Mononuclear cell (primary cell): Measurements from ENCODE around the gene LYRM7. TPM values are rescaled to one million over a fixed set of nuclear protein-coding genes. Genes with fewer than 3 reads are reported as not detected.

Experiments
- H3K27me3 ChIP-seq: 2 replicates; pipeline ENCODE4 v1.6.0; 2011; ENCODE audit warnings: low read length, control low read depth; ENCODE audit not compliant: insufficient read depth
- H3K4me1 ChIP-seq: 2 replicates; pipeline ENCODE4 v1.5.1; 2011; ENCODE audit warnings: mild to moderate bottlenecking, low read length, control low read depth; ENCODE audit not compliant: insufficient read depth
- H3K4me3 ChIP-seq: 2 replicates; pipeline ENCODE4 v1.5.1; 2011; ENCODE audit warnings: mild to moderate bottlenecking, low read length, moderate library complexity
- H3K9me3 ChIP-seq: 2 replicates; pipeline ENCODE4 v1.5.1; 2011; ENCODE audit warnings: low read depth, mild to moderate bottlenecking, control low read depth, low read length
- total RNA-seq: library from RNA; depleted of rRNA; stranded (reverse); fragments of >200 nt; gene quantifications from one replicate; pipeline ENCODE4 v1.2.3, GENCODE V29; 2012

LYRM7 gene
- total RNA-seq, 1 donor = 6.7 TPM

- H3K4me1 ChIP-seq = peaks cover 47% of the 10 kb centered on the region
- no peaks in the 10 kb centered on the region for H3K27me3 ChIP-seq
- no peak overlapping the region for H3K4me3 ChIP-seq
- no peaks in the 10 kb centered on the region for H3K9me3 ChIP-seq
Measured at GRCh38 chr5:131222731-131223130, 52.0 kb downstream of the LYRM7 start.

- no peak overlapping the region for H3K4me3 ChIP-seq
- no peaks in the 10 kb centered on the region for H3K27me3 ChIP-seq
- H3K4me1 ChIP-seq = peaks cover 47% of the 10 kb centered on the region
- H3K9me3 ChIP-seq = no peaks in the 10 kb centered on the region
Measured at GRCh38 chr5:131223751-131224386, 53.1 kb downstream of the LYRM7 start.

- no peak overlapping the region for H3K4me3 ChIP-seq
- no peaks in the 10 kb centered on the region for H3K9me3 ChIP-seq
- peaks cover 50% of the 10 kb centered on the region for H3K4me1 ChIP-seq
- no peaks in the 10 kb centered on the region for H3K27me3 ChIP-seq
Measured at GRCh38 chr5:131224387-131225201, 53.9 kb downstream of the LYRM7 start.

GRCh38 chr5:131225282-131225974 is 54.7 kb downstream of the LYRM7 start:
- no peaks in the 10 kb centered on the region for H3K9me3 ChIP-seq
- H3K4me1 ChIP-seq = peaks cover 51% of the 10 kb centered on the region
- no peak overlapping the region for H3K4me3 ChIP-seq

GRCh38 chr5:131226899-131227298 is 56.2 kb downstream of the LYRM7 start:
- Histone ChIP-seq H3K9me3 (no peaks in the 10 kb centered on the region), H3K27me3 (no peaks in the 10 kb centered on the region), H3K4me1 (peaks cover 51% of the 10 kb centered on the region), H3K4me3 (no peak overlapping the region)

More at GRCh38 chr5:131225282-131225974, 54.7 kb downstream of the LYRM7 start:
- H3K27me3 ChIP-seq = no peaks in the 10 kb centered on the region

- Histone ChIP-seq H3K4me1 (peaks cover 33% of the 10 kb centered on the region), H3K4me3 (no peak overlapping the region), H3K9me3 (no peaks in the 10 kb centered on the region), H3K27me3 (no peaks in the 10 kb centered on the region)
Measured at GRCh38 chr5:131228646-131229045, 57.9 kb downstream of the LYRM7 start.

GRCh38 chr5:131229623-131230022 is 58.9 kb downstream of the LYRM7 start:
- Histone ChIP-seq H3K4me3 (no peak overlapping the region), H3K27me3 (no peaks in the 10 kb centered on the region), H3K9me3 (no peaks in the 10 kb centered on the region), H3K4me1 (peaks cover 24% of the 10 kb centered on the region)

GRCh38 chr5:131230406-131230805 is 59.7 kb downstream of the LYRM7 start:
- H3K4me3 ChIP-seq = no peak overlapping the region
- H3K4me1 ChIP-seq = peaks cover 16% of the 10 kb centered on the region
- no peaks in the 10 kb centered on the region for H3K9me3 ChIP-seq
- H3K27me3 ChIP-seq = no peaks in the 10 kb centered on the region

GRCh38 chr5:131239686-131240085 is 68.9 kb downstream of the LYRM7 start:
- Histone ChIP-seq H3K4me3 (no peak overlapping the region), H3K4me1 (peaks cover 15% of the 10 kb centered on the region), H3K27me3 (no peaks in the 10 kb centered on the region), H3K9me3 (no peaks in the 10 kb centered on the region)

GRCh38 chr5:131242728-131243255 is 72.0 kb downstream of the LYRM7 start:
- no peak overlapping the region for H3K4me3 ChIP-seq
- H3K27me3 ChIP-seq = no peaks in the 10 kb centered on the region
- peaks cover 15% of the 10 kb centered on the region for H3K4me1 ChIP-seq
- H3K9me3 ChIP-seq = no peaks in the 10 kb centered on the region

- H3K9me3 ChIP-seq = no peaks in the 10 kb centered on the region
- no peak overlapping the region for H3K4me3 ChIP-seq
- no peaks in the 10 kb centered on the region for H3K27me3 ChIP-seq
- H3K4me1 ChIP-seq = peaks cover 16% of the 10 kb centered on the region
Measured at GRCh38 chr5:131245312-131245711, 74.6 kb downstream of the LYRM7 start.

GRCh38 chr5:131245948-131246347 is 75.2 kb downstream of the LYRM7 start:
- no peak overlapping the region for H3K4me3 ChIP-seq
- H3K27me3 ChIP-seq = no peaks in the 10 kb centered on the region
- no peaks in the 10 kb centered on the region for H3K9me3 ChIP-seq
- H3K4me1 ChIP-seq = peaks cover 21% of the 10 kb centered on the region

- H3K4me3 ChIP-seq = no peak overlapping the region
- H3K27me3 ChIP-seq = no peaks in the 10 kb centered on the region
- H3K4me1 ChIP-seq = peaks cover 26% of the 10 kb centered on the region
- no peaks in the 10 kb centered on the region for H3K9me3 ChIP-seq
Measured at GRCh38 chr5:131246504-131246903, 75.8 kb downstream of the LYRM7 start.

- Histone ChIP-seq H3K4me3 (no peak overlapping the region), H3K4me1 (peaks cover 58% of the 10 kb centered on the region)
Measured at GRCh38 chr5:131250751-131251475, 80.2 kb downstream of the LYRM7 start.

GRCh38 chr5:131252824-131253171 is 82.1 kb downstream of the LYRM7 start:
- H3K4me1 ChIP-seq = peaks cover 77% of the 10 kb centered on the region
- H3K9me3 ChIP-seq = no peaks in the 10 kb centered on the region
- H3K27me3 ChIP-seq = no peaks in the 10 kb centered on the region
- H3K4me3 ChIP-seq = peak overlapping the region; percentile 52

More at GRCh38 chr5:131250751-131251475, 80.2 kb downstream of the LYRM7 start:
- Histone ChIP-seq H3K9me3 (no peaks in the 10 kb centered on the region), H3K27me3 (no peaks in the 10 kb centered on the region)
